Measurements from ENCODE around the gene HRAS. TPM values are rescaled to one million over a fixed set of nuclear protein-coding genes. Genes with fewer than 3 reads are reported as not detected.
A peak's percentile ranks its signal among the peaks of the same experiment; 100 is the strongest.

Gene HRAS
- total and polyA plus RNA-seq, 4 donors = 20.5 to 133 (median 69.7) TPM

DNA sequence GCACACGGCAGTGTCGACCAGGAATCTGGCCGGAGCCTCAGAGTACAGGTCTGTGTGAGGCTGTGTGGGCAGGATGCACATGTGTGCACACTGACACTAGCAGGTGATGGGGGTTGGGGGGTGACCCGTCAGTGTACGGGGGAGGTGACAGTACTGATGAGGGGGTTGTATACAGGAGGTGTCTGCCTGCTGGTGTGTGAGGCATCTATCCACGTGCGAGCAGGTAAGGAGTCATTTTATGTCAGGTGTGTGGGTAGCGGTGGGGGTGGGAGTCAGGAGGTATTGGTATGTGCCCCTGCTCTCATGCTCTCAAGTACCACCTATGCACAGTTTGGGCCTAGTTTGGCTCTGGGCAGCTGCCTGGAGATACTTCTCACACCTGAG, 36.4 kb upstream of the HRAS start:
- DNase-seq (no peak), ATAC-seq (ENCODE audit: insufficient read depth, low FRiP score) (no peak)
- Histone ChIP-seq H3K9ac (ENCODE audit: insufficient read depth in 1 of 2, low read length in 2 of 2) (no peak overlapping the region), H3K9me3 (ENCODE audit: control insufficient read depth in 4 of 4, insufficient read depth in 3 of 4, low read length in 3 of 4) (no peaks in the 10 kb centered on the region), H3K27ac (ENCODE audit: low read depth in 1 of 2, low read length in 1 of 2) (no peak overlapping the region), H3K36me3 (ENCODE audit: control insufficient read depth in 4 of 4, insufficient read depth in 4 of 4, low read length in 4 of 4) (no peaks in the 10 kb centered on the region), H3K27me3 (ENCODE audit: control insufficient read depth in 3 of 3, insufficient read depth in 3 of 3, low read length in 2 of 3) (peaks cover 0 to 5% (median 0%) of the 10 kb centered on the region in 3 donors), H3K4me1 (ENCODE audit: control insufficient read depth in 5 of 5, insufficient read depth in 5 of 5, low read length in 5 of 5) (peaks cover 0 to 29% (median 14%) of the 10 kb centered on the region in 5 donors), H3K4me3 (no peak overlapping the region)
- no peak for TF ChIP-seq CTCF (IDR thresholded peaks at IDR 0.05; ENCODE audit: control extremely low read depth, extremely low read depth)
- 73 to 79% methylated on average over 8 of the region's 8 CpGs for WGBS, 2 donors

GRCh38 chr11:569158-569885, 33.9 kb upstream of the HRAS start:
- Histone ChIP-seq H3K4me3 (peak overlapping the region; percentile 43), H3K9me3 (ENCODE audit: control insufficient read depth in 4 of 4, insufficient read depth in 3 of 4, low read length in 3 of 4) (no peaks in the 10 kb centered on the region), H3K27ac (ENCODE audit: low read depth in 1 of 2, low read length in 1 of 2) (peak overlapping the region; percentile 74 to 95), H3K9ac (ENCODE audit: insufficient read depth in 1 of 2, low read length in 2 of 2) (peak overlapping the region in 1 of 2 donors; percentile 11), H3K4me1 (ENCODE audit: control insufficient read depth in 5 of 5, insufficient read depth in 5 of 5, low read length in 5 of 5) (peaks cover 0 to 20% (median 10%) of the 10 kb centered on the region in 5 donors), H3K36me3 (ENCODE audit: control insufficient read depth in 4 of 4, insufficient read depth in 4 of 4, low read length in 4 of 4) (no peaks in the 10 kb centered on the region), H3K27me3 (ENCODE audit: control insufficient read depth in 3 of 3, insufficient read depth in 3 of 3, low read length in 2 of 3) (no peaks in the 10 kb centered on the region)
- no peak for TF ChIP-seq CTCF (IDR thresholded peaks at IDR 0.05; ENCODE audit: control extremely low read depth, extremely low read depth)
- 37 to 43% methylated on average over 36 of the region's 36 CpGs for WGBS, 2 donors
- ATAC-seq (ENCODE audit: insufficient read depth, low FRiP score) = no peak
- DNase-seq = no peak

- Histone ChIP-seq H3K4me1 (ENCODE audit: control insufficient read depth in 5 of 5, insufficient read depth in 5 of 5, low read length in 5 of 5) (peaks cover 0 to 23% (median 10%) of the 10 kb centered on the region in 5 donors), H3K27me3 (ENCODE audit: control insufficient read depth in 3 of 3, insufficient read depth in 3 of 3, low read length in 2 of 3) (no peaks in the 10 kb centered on the region), H3K4me3 (peak overlapping the region; percentile 43), H3K36me3 (ENCODE audit: control insufficient read depth in 4 of 4, insufficient read depth in 4 of 4, low read length in 4 of 4) (peaks cover 0 to 5% (median 0%) of the 10 kb centered on the region in 4 donors), H3K9me3 (ENCODE audit: control insufficient read depth in 4 of 4, insufficient read depth in 3 of 4, low read length in 3 of 4) (no peaks in the 10 kb centered on the region), H3K9ac (ENCODE audit: insufficient read depth in 1 of 2, low read length in 2 of 2) (peak overlapping the region in 1 of 2 donors; percentile 11), H3K27ac (ENCODE audit: low read depth in 1 of 2, low read length in 1 of 2) (peak overlapping the region; percentile 74 to 95)
- DNase-seq (peak; percentile 93 to 96 (median 96)), ATAC-seq (ENCODE audit: insufficient read depth, low FRiP score) (peak; percentile 93)
- 1% methylated on average over 58 to 123 of the region's 123 CpGs for WGBS, 2 donors
- no peak for TF ChIP-seq CTCF (IDR thresholded peaks at IDR 0.05; ENCODE audit: control extremely low read depth, extremely low read depth)
Observed at GRCh38 chr11:568306-569157, 33.2 kb upstream of the HRAS start.

Data from lung (tissue), 12 donors.